Glutamatergic neuron (in vitro differentiated cells): ENCODE data around the gene MBOAT1. TPM values are rescaled to one million over a fixed set of nuclear protein-coding genes. Genes with fewer than 3 reads are reported as not detected.

Experiments
- DNase-seq: peaks from one replicate; pipeline ENCODE4 v3.0.0; 2022
- H3K27ac Mint-ChIP-seq: one replicate; pipeline ENCODE4 v1.8.0; 2020; ENCODE audit warnings: mild to moderate bottlenecking, mixed read lengths, inconsistent platforms; ENCODE audit not compliant: unreplicated experiment
- H3K27me3 Mint-ChIP-seq: one replicate; pipeline ENCODE4 v1.8.0; 2020; ENCODE audit warnings: mild to moderate bottlenecking, moderate library complexity, mixed read lengths, inconsistent platforms; ENCODE audit not compliant: unreplicated experiment
- H3K36me3 Mint-ChIP-seq: one replicate; pipeline ENCODE4 v1.8.0; 2020; ENCODE audit warnings: mild to moderate bottlenecking, mixed read lengths, inconsistent platforms; ENCODE audit not compliant: unreplicated experiment
- H3K4me1 Mint-ChIP-seq: one replicate; pipeline ENCODE4 v1.8.0; 2020; ENCODE audit warnings: mild to moderate bottlenecking, low read depth, mixed read lengths, inconsistent platforms; ENCODE audit not compliant: unreplicated experiment
- H3K4me3 Mint-ChIP-seq: one replicate; pipeline ENCODE4 v1.8.0; 2020; ENCODE audit warnings: mild to moderate bottlenecking, mixed read lengths, inconsistent platforms; ENCODE audit not compliant: unreplicated experiment
- H3K9me3 Mint-ChIP-seq: one replicate; pipeline ENCODE4 v1.8.0; 2020; ENCODE audit warnings: mild to moderate bottlenecking, moderate library complexity, mixed read lengths, inconsistent platforms; ENCODE audit not compliant: unreplicated experiment
- long read RNA-seq: library from polyadenylated mRNA; unstranded; transcript quantifications from one replicate; pipeline ENCODE4 v2.0.0, GENCODE V29; 2020; ENCODE audit not compliant: unreplicated experiment
- total RNA-seq: library from RNA; stranded (reverse); fragmentation: NEBNext Ultra II Directional; extraction: Animal tissue kit (Norgen Biotek cat#: 25700); gene quantifications from one replicate; pipeline ENCODE4 v1.2.1, GENCODE V29; 2021; ENCODE audit not compliant: unreplicated experiment
- TF ChIP-seq, protein P1 (sequence below): fragments of 200-600 bp; sonication (generic); IDR thresholded peaks from one replicate; pipeline ENCODE4 v1.5.0; 2021; ENCODE audit not compliant: partially characterized antibody, unreplicated experiment

Gene MBOAT1, protein sequence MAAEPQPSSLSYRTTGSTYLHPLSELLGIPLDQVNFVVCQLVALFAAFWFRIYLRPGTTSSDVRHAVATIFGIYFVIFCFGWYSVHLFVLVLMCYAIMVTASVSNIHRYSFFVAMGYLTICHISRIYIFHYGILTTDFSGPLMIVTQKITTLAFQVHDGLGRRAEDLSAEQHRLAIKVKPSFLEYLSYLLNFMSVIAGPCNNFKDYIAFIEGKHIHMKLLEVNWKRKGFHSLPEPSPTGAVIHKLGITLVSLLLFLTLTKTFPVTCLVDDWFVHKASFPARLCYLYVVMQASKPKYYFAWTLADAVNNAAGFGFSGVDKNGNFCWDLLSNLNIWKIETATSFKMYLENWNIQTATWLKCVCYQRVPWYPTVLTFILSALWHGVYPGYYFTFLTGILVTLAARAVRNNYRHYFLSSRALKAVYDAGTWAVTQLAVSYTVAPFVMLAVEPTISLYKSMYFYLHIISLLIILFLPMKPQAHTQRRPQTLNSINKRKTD
- not detected for total RNA-seq
- long read RNA-seq, result 0 reads

DNA sequence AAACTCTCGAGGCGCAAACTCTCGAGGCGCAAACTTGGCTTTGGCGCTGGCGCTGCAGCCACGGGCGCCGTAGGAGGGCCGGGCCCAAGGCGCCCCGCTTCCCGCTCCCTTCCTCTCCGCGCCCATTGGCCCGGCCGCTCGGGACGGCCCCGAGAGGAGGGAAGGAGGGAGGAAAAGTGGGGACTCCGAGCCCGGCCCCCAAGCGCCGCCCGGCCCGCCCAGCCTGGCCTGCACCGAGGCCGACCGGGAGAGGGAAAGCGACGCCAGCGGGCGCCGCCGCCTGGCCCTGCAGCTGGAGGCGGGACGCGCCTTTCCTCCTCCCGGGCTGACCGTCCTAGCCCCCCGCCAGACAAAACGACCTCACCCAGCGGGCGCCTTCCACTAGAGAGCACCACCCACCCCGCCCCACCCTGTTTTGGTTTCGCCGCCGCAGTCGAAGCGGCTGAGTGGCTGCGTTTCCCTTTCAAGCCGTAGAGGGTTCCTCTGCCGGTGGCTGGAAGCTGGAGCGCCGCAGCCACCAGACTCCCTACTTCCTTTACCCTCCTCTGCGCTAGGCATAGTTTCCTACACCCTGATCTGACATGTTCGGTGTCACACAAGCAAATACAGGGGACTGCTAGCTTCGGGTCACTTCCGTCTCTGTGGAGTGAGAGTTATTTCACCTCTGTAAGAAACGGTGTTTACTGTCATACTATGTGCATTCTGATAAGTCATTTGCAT lies at the start of gene MBOAT1:
MBOAT1 (minus strand) TSS at position 78 of the 720 bp plus-strand sequence. CDS start 235 bp downstream, outside the sequence.
- Mint-ChIP-seq H3K4me1 (peaks cover 5% of the 10 kb centered on the region), H3K27me3 (peaks cover 15% of the 10 kb centered on the region), H3K36me3 (peaks cover 3% of the 10 kb centered on the region), H3K4me3 (peak within 1 kb of the TSS; percentile 93), H3K27ac (no peak within 1 kb of the TSS), H3K9me3 (peaks cover 6% of the 10 kb centered on the region)
- TF ChIP-seq, protein P1, sequence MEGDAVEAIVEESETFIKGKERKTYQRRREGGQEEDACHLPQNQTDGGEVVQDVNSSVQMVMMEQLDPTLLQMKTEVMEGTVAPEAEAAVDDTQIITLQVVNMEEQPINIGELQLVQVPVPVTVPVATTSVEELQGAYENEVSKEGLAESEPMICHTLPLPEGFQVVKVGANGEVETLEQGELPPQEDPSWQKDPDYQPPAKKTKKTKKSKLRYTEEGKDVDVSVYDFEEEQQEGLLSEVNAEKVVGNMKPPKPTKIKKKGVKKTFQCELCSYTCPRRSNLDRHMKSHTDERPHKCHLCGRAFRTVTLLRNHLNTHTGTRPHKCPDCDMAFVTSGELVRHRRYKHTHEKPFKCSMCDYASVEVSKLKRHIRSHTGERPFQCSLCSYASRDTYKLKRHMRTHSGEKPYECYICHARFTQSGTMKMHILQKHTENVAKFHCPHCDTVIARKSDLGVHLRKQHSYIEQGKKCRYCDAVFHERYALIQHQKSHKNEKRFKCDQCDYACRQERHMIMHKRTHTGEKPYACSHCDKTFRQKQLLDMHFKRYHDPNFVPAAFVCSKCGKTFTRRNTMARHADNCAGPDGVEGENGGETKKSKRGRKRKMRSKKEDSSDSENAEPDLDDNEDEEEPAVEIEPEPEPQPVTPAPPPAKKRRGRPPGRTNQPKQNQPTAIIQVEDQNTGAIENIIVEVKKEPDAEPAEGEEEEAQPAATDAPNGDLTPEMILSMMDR, result no peak
- peak; percentile 71 for DNase-seq

DNA sequence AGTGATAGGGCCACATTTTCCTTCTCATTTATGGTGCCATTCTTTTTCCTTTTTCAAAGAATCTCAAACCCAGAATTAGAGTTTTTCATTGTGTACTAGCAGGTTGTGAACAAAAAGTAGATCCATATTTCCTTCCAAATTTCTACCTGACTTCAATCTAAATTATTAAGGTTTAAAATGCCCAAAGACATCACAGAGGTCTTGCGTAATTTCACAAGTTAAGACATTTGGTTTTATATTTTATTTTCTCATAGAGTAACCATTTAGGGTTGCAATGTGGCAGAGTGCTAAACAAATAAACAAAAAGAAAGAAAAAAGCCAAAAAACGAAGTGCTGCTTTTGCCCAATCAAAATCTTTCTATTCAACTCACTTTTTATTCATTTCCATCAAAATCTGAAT lies 49.4 kb upstream of the MBOAT1 start:
- Mint-ChIP-seq H3K36me3 (no peaks in the 10 kb centered on the region), H3K4me3 (no peak overlapping the region), H3K4me1 (no peaks in the 10 kb centered on the region), H3K27me3 (no peaks in the 10 kb centered on the region), H3K27ac (no peak overlapping the region), H3K9me3 (peaks cover 1% of the 10 kb centered on the region)
- TF ChIP-seq, protein P1, result no peak
- no peak for DNase-seq

DNA sequence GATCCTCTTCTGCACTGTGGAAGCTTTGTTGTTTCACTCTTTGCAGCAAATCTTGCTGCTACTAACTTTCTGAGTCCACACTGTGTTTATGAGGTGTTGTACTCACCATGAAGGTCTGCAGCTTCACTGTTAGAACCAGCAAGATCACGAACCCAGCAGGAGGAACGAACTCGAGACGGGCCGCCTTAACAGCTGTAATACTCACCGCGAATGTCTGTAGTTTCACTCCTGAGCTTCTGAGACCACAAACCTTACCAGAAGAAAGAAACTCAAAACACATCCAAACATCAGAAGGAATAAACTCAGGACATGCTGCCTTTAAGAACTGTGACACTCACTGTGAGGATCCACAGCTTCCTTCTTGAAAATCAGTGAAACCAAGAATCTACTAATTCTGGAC lies 48.1 kb upstream of the MBOAT1 start:
- no peak overlapping the region for H3K27ac Mint-ChIP-seq
- no peaks in the 10 kb centered on the region for H3K27me3 Mint-ChIP-seq
- DNase-seq, result no peak
- H3K4me3 Mint-ChIP-seq, result no peak overlapping the region
- TF ChIP-seq, protein P1, result no peak
- no peaks in the 10 kb centered on the region for H3K36me3 Mint-ChIP-seq
- no peaks in the 10 kb centered on the region for H3K9me3 Mint-ChIP-seq
- no peaks in the 10 kb centered on the region for H3K4me1 Mint-ChIP-seq

DNA sequence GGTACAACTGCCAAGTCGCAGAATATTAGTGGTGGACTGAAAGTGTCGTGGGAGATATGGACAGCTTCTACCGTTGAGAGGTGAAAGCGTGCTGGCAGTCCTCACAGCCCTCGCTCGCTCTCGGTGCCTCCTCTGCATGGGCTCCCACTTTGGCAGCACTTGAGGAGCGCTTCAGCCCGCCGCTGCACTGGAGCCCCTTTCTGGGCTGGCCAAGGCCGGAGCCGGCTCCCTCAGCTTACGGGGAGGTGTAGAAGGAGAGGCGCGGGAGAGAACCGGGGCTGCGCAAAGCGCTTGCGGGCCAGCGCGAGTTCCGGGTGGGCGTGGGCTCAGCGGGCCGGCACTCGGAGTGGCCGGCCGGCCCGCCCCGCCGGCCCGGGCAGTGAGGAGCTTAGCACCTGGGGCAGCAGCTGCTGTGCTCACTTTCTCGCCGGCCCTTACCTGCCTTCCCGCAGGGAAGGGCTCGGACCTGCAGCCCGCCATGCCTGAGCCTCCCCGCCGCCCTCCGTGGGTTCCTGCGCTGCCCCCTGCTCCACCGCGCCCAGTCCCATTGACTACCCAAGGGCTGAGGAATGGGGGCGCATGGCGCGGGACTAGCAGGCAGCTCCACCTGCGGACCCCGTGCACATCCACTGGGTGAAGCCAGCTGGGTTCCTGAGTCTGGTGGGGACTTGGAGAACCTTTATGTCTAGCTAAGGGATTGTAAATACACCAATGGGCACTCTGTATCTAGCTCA lies 47.2 kb upstream of the MBOAT1 start:
- Mint-ChIP-seq H3K36me3 (no peaks in the 10 kb centered on the region), H3K4me1 (no peaks in the 10 kb centered on the region), H3K27ac (no peak overlapping the region), H3K4me3 (no peak overlapping the region), H3K27me3 (no peaks in the 10 kb centered on the region), H3K9me3 (no peaks in the 10 kb centered on the region)
- no peak for DNase-seq
- TF ChIP-seq, protein P1, result no peak
